ENCODE measurements around the gene BPTF.

The BPTF gene

DNA sequence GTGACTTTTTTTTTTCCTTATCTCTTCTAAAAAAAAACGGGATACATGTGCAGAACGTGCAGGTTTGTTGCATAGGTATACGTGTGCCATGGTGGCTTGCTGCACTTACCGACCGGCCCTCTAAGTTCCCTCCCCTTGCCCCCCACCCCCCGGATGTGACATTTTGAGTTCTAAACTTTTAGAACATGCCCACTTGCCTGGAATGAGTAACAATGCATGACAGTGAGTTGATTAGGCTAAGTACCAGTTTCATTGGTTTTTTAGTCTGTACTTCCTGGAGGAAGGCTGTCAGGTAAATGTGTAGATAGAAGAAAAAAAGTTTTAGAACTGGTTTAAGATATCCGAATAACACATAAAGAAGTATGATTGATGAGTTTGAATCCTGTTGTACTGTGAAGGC, 4.0 kb downstream of the BPTF start:
- TF ChIP-seq, protein P1, sequence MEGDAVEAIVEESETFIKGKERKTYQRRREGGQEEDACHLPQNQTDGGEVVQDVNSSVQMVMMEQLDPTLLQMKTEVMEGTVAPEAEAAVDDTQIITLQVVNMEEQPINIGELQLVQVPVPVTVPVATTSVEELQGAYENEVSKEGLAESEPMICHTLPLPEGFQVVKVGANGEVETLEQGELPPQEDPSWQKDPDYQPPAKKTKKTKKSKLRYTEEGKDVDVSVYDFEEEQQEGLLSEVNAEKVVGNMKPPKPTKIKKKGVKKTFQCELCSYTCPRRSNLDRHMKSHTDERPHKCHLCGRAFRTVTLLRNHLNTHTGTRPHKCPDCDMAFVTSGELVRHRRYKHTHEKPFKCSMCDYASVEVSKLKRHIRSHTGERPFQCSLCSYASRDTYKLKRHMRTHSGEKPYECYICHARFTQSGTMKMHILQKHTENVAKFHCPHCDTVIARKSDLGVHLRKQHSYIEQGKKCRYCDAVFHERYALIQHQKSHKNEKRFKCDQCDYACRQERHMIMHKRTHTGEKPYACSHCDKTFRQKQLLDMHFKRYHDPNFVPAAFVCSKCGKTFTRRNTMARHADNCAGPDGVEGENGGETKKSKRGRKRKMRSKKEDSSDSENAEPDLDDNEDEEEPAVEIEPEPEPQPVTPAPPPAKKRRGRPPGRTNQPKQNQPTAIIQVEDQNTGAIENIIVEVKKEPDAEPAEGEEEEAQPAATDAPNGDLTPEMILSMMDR (IDR thresholded peaks at IDR 0.05; ENCODE audit: control insufficient read depth, extremely low read depth, insufficient read depth): no peak
- H3K4me3 ChIP-seq (ENCODE audit: low read depth, low read length): no peak overlapping the region
- DNase-seq (ENCODE audit: low read depth): no peak

DNA sequence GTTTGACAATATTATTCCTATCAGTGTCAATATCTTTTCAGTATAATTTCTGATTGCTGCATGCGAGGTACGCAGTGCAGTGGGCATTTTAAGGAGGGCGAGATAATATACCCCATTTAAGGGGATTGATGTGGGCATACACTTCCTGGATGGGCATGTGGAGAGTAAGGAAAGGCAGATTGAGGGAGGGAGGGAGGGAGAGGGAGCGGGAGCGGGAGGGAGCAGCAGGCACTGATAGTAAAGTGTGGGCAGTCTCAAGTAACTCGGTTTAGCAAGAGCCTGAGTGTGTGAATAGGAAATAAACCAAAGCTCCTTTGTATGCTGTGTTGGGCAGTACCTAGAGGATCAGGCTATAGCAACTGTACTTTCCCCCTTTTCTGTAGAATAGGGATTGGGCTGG, 5.1 kb downstream of the BPTF start:
- H3K4me3 ChIP-seq (ENCODE audit: low read depth, low read length): no peak overlapping the region
- DNase-seq (ENCODE audit: low read depth): no peak
- TF ChIP-seq, protein P1 (IDR thresholded peaks at IDR 0.05; ENCODE audit: control insufficient read depth, extremely low read depth, insufficient read depth): no peak

DNA sequence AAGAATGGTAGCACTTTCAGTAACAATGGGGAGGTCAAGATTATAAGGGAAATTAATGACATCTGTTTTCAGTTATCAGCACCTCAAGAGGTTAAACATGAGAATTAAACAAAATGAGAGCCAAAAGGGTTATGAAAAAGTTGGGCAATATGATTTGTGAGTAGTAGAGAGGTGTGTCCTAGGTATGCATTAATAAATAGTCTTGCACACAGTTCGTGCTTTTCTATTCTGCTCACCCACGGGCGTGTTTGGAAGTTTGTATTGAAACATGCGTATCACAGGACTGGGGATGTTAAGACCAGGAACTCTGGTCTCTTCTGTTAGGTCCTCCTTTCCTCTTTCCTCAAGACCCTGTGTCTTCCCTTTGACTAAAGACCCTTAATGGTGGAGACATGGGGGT, 6.0 kb downstream of the BPTF start:
- H3K4me3 ChIP-seq (ENCODE audit: low read depth, low read length): no peak overlapping the region
- TF ChIP-seq, protein P1 (IDR thresholded peaks at IDR 0.05; ENCODE audit: control insufficient read depth, extremely low read depth, insufficient read depth): no peak
- DNase-seq (ENCODE audit: low read depth): no peak

DNA sequence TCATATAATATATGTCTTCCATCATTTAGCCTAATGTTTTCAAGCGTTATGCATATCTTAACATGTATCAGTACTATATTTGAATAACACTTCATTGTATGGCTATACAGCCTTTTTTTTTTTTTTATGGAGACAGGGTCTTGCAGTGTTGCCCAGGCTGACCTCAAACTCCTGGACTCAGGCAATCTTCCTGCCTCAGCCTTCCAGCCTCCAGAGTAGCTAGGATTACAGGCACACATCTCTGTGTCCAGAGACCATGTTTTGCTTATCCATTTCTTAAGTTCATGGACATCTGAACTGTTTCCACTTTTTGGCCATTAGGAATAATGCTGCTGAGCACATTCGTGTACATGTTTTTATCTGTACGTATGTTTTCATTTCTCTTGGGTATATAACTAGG, 7.8 kb downstream of the BPTF start:
- no peak overlapping the region for H3K4me3 ChIP-seq (ENCODE audit: low read depth, low read length)
- TF ChIP-seq, protein P1 (IDR thresholded peaks at IDR 0.05; ENCODE audit: control insufficient read depth, extremely low read depth, insufficient read depth): no peak
- no peak for DNase-seq (ENCODE audit: low read depth)

DNA sequence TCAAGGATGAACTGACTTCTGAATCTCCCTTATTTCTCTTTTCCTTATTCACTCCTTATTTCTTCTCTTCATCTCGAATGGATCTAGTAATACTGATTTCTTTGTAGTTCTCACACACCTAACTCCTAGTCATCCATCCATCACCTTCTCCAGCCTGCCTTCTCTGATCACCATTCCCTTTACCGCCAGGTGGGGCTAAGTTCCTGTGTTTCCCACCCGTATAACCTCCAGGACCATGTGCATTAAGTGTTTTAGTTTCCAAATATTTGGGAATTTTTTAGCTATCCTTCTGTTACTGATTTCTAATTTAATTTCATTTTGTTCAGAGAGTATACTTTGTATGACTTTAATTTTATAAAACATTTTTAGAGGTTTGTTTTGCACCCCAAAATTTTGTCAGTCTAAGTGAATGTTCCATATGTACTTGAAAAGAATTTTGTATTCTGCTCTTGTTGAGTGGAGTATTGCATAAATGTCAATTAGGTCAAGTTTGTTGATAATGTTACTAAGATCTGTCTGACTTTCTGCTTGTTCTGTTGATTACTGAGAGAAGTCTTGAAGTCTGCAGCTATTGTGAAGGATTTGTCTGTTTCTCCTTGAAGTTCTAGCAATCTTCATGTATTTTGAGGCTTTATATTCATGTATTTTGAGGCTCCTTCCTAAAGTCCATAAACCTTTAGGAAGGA, 8.8 kb downstream of the BPTF start:
- DNase-seq (ENCODE audit: low read depth): no peak
- TF ChIP-seq, protein P1 (IDR thresholded peaks at IDR 0.05; ENCODE audit: control insufficient read depth, extremely low read depth, insufficient read depth): no peak
- no peak overlapping the region for H3K4me3 ChIP-seq (ENCODE audit: low read depth, low read length)

DNA sequence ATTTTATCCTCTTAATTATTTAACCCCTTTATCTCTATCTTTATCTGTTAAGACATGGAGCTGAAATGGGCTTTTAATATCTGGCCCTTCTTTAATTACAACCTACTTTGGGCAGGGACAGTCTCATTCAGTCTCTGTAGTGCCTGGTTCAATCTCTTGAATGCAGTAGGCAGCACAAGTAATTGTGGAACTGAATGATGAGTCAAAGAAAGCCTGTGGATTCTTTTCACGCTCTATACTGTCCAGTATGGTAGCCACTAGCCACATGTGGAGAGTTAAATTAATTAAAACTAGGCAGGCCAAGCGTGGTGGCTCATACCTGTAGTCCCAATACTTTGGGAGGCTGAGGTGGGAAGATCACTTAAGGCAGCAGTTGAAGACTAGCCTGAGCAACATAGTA, 9.3 kb downstream of the BPTF start:
- H3K4me3 ChIP-seq (ENCODE audit: low read depth, low read length): no peak overlapping the region
- TF ChIP-seq, protein P1 (IDR thresholded peaks at IDR 0.05; ENCODE audit: control insufficient read depth, extremely low read depth, insufficient read depth): no peak
- no peak for DNase-seq (ENCODE audit: low read depth)
